LoVo (cell line): ENCODE results near the gene HINT1.
"Not testable (repeated sequence)": the region's sequence is repeated elsewhere in the genome, so short reads cannot be mapped to it uniquely, and the experiment has no call there.

Source experiments
- DNase-seq: peaks from one replicate; pipeline ENCODE4 v3.0.0-alpha.2; 2016; ENCODE audit warnings: low spot score

The HINT1 gene

DNA sequence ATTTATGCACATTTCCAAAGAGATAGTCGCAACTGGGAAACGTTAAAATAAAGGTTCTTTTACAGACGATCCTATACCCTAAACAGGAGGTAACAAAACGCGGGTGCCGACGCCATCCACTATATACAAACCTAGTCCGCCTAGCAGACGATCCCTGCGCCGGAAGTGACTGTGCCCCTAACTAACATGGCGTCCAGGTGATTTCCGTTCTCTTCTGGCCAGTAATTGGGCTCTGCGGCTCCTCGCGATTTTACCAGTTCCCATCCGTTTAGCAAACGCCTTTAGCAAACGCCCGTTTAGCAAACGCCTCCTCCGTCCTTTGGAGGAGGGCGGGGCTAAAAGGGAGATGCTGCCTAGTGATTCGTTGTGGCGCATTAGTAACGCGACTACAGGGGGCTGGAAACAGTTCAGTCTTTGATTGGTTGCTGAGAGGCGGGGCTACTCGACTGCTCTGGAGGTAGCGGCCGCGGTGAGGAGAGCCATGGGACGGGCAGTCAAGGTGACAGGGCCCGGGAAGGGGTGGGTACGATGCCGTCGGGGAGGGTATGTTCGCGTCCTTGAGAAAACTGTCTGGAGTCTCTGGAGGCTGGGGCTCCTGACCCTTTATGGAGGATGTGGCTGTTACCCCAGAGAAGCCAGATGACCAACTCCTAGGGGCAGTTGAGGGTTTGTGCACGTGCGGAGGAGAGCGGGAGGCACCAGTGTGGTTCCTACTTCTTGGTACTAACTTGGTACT is 5.7 kb upstream of the HINT1 start, which contains the start of gene LYRM7:
TSS of gene LYRM7 (plus strand) at position 405 of the 736 bp plus-strand sequence. CDS start at position 482, 77 bp downstream.
- peak; percentile 100 for DNase-seq

DNA sequence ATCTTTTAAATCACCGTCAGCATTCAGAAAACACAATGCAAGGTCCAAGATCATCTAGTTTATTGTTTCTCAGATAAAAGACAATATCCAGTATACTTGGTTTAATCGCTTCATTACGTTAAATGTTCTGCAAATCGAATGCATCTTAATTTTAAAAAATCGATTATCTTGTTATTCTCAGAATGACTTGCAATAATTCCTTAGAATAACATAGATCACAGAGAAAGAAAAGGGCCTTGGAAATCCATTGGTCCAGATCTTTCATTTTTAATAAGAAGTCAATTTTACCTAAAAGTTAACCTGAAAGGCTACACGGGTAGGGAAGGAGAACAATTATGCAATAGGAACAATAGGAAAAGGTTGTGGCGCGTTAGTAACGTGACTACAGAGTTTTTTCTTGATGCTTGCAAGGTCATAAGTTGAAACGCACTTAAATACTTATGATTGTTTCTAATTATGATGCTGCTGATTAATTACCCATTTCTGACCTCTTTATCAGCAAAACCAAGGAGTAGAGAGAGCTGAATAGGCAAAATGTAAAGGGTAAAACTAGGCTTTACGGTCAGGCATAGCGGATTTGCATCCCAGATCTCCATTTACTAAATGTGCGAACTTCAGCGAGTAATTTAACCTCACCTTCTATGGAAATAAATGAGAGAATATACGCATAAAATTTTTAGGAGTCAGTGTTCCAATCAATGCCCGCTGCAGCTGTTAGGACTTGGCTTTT is 4.9 kb upstream of the HINT1 start:
- DNase-seq = no peak

DNA sequence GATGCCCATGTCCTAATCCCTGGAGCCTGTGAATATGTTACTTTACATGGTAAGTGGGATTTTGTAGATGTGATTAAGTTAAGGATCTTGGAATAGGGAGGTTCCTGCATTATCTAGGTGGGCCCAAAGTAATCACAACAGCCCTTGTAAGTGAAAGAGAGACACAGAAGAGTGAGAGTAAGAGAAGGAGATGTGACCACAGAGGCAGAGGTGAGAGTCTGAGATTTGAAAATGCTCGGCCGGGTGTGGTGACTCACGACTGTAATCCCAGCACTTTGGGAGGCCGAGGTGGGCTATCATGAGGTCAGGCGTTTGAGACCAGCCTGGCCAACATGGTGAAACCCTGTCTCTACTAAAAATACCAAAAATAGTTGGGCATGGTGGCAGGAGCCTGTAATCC is 2.6 kb upstream of the HINT1 start:
- no peak for DNase-seq

DNA sequence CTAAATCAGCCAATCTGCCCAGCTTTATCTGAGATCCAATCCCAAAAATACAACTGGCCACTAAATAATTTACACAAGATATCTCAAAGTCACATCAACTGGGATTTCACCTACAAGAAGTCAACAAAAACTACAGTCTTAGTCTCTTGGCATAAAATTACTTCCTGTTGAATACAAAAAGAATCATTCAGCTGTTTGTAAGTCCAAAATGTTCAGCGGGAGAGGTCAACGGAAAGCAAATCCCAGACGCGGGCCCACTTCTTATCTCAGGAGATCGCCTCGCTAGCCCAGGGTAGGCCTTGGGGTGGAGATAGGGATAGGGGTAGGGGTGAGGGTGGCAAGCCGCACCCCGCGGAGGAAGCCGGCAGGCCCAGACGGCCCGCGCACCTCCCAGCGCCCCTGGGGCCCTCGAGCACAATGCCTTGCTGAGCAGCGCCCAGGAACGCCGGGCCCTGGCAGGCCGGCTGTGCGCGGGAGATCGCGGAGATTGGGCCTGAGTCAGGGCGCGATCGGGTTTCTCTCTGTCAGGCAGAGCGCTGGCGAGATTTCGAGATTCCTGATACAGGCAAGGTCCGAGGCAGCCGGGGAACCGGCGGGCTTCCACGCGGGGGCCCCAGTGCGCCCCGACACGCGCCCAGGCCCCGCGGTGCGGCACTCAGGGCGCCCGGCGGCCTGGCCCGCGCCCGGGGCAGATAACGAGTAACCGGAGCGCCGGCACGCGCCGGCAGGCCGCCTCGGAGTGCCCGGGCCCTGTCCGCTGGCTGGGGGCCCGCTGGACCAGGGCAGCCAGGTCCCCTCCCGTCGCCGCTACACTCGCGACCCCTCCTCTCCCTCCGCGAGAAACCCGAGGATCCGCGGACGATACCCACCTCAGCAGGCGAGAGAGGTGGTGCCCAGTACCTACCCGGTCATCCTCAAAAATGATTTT is 601 bp downstream of the HINT1 start:
- DNase-seq = peak; percentile 64

DNA sequence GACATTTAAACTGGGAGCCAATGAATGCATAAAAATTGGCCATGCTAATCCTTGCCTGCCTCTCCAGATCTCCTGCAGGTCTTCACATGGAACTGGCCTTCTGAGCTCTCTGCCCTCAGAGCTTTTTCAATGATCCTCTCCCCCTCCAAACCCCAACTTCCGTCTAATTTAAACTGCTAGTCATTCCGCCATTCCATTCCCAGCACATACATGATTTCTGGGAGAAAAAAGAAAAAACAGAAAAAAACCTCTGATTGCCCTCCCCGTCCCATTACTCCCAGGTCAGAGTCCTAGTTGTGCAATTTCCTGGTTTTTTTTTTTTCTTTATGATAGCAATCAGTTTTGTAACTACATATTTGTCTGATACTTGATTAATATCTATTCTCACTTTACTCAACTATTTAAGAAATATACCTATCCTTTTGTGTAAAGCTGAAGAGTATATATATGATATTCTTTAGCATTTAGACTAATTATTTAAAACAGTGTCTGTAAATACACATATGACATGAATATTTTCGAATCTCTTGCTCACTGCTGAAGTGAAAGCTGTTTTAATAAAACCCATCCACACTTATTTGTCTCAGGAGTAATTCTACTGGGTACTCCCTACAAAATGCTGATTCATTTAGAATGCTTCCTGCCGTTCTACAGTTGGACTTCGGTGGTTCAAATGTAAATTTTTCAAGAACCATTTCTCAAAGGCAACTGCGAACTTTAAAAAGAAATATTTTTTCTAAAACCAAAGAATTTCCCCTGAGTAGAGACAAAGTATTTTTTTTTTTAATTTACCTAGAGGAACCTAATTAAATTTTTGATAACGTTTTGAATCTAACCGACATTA is 1.6 kb downstream of the HINT1 start:
- DNase-seq = peak; percentile 30

DNA sequence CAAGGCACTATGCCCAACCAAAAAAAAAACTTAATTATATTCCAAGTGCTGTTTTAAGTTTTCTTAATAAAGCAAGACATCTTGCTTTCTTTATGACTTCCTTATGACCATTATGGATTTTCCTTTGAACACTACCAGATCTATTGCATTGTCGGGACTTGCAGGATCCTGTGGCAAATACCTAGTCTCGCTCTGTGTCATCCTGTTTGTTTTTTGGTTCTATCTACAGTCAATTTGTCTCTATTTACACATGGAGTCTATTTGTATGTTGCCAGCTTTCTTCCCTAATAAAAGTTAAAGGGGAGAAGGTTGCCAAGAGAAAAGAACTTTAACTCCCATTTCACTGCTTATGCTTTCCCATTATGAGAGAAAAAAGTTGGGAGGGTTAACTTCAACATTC is 4.9 kb downstream of the HINT1 start:
- DNase-seq = no peak

DNA sequence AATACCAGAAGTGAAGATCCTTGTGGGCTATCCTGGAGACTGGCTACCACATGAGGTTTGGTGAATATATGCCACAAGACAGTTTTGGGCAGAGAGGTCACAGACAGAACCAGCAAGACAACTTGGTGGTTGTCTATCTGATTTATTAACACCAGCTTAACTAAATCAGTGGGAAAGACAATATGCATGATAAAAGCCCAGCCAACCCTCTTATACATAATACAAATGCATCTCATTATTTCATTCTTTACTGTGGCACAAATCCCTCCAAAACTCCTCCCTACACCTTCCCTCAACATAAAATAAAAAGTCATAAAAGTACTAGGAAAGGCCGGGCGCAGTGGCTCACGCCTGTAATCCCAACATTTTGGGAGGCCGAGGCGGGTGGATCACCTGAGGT is 8.1 kb downstream of the HINT1 start:
- DNase-seq = no peak

DNA sequence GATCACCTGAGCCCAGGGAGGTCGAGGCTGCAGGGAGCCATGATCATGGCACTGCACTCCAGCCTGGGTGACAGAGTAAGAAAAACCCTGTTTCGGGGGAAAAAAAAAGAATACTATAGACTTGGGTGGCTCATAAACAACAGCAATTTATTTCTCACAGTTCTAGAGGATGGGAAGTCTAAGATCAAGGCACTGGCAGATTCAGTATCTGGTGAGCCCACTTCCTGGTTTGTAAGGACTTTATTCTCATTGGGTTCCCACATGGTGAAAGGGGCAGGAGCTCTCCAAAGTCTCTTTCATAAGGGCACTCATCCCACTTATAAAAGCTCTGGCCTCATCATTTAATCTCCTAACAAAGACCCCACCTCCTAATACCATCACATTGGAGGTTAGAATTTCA is 8.7 kb downstream of the HINT1 start:
- no peak for DNase-seq

DNA sequence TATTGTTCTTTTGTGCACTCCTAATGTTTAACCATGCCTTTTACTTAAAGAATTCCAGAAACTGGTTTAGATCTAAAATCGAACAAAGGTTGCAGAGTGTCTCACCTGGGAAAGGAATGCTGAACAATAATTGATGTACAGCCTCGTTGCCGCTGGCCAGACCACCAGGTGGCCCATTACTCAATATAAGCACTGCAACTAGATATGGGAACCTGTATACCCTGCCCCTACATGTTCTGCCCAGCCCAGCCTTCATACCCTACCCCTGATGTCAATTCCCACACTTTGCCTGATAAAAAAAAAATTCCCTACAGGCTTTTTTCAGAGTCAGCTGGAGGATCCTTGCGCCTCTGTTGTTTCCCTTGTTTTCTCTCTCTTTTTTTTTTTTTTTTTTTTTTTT is 13.8 kb downstream of the HINT1 start:
- DNase-seq = no peak

DNA sequence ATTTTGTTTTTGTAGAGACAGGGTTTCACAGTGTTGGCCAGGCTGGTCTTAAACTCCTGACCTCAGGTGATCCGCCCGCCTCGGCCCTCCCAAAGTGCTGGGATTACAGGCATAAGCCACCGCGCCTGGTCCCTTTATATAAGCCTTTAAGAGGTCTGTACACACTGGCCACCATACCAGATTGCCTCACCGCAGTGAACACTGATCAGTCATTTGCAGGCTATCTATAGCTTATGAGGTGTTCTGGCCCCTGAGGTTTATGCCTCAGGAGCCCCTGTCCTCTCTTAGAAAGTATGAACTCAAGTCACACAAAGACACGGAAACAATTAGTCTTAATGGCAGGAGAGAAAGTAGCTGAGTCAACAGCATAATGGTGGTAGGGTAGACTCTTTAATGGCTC is 14.6 kb downstream of the HINT1 start:
- DNase-seq = no peak

DNA sequence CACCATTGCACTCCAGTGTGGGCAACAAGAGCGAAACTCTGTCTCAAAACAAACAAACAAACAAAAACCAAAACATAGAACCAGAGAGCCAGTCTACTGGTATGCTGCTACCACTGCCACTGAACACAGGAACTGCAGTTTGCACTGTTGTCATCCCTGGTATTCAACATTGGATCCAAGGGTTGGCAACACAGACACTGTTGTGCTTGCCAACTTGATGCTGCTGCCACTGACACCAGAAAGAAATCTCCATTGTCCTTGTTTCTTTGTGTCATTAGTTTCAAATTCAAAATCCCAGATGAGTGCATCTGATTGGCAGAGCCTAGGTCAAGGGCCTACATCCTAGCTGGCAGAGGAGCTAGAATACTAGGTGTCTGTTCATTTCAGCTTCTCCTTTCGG is 16.2 kb downstream of the HINT1 start:
- DNase-seq = no peak

DNA sequence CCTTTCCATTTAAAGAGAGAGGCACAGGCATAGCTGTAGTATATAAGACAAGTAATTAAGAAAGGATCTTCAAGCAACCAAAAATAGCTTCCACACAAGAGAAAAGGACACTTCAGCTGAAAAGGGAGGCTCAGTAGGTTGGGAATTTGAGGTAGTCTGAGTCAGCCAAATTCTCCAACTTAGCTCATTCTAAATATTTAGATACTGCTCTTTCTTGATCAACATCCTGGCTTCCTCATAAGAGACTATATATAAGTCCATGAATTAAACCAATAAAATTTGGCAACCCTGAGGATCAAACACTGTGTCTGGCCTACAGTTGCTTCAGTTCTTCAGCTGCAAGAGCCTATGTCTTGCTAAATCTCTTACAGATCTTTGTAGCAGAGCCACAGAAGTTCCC is 17.8 kb downstream of the HINT1 start:
- DNase-seq = no peak

DNA sequence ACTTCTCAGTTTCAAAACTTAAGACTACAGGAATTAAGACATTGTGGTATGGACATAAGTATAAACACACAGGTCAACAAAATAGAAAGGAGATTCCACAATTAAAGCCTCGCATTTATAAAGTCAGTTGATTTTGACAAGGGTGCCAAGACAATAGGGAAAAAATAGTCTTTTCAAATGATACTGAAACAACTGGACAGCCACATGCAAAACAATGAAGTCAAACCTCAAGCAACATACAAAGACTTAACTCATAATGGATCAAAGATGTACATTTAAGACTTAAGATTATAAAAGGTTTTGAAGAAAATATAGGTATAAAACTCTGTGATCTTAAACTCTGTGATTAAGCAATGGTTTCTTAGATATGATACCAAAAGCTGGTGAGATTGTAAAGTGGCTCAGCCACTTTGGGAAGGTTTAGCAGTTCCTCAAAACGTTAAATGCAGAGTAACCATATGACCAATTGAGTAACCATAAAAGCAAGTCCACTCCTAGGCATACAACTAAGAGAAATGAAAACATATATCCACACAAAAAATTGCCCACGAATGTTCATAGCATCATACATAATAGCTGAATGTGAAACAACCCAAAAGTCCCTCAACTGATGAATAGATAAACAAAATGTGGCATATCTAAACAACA is 22.0 kb downstream of the HINT1 start:
- no peak for DNase-seq

DNA sequence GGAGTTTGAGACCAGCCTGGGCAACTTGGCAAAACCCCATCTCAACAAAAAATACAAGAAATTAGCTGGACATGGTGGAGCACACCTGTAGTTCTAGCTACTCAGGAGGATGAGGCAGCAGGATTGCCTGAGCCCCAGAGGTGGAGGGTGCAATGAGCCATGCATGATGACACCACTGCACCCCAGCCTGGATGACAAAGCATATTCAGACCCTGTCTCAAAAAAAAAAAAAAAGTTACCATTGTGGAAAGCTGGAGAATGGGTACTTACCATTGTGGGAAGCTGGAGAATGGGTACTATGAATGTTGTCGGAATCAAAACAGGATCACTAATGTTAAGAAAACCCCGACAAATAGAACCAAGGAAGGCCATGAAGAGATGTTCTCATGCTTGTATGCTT is 25.7 kb downstream of the HINT1 start:
- DNase-seq = no peak

DNA sequence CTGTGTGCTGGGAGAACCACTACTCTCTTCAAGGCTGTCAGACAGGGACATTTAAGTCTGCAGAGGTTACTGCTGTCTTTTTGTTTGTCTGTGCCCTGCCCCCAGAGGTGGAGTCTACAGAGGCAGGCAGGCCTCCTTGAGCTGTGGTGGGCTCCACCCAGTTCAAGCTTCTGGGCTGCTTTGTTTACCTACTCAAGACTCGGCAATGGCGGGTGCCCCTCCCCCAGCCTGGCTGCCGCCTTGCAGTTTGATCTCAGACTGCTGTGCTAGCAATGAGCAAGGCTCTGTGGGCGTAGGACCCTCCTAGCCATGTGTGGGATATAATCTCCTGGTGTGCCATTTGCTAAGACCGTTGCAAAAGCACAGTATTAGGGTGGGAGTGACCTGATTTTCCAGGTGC is 26.6 kb downstream of the HINT1 start:
- not testable (repeated sequence) for DNase-seq

DNA sequence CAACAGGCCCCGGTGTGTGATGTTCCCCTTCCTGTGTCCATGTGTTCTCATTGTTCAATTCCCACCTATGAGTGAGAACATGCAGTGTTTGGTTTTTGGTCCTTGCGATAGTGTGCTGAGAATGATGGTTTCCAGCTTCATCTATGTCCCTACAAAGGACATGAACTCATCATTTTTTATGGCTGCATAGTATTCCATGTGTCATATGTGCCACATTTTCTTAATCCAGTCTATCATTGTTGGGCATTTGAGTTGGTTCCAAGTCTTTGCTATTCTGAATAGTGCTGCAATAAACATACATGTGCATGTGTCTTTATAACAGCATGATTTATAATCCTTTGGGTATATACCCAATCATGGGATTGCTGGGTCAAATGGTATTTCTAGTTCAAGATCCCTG is 32.0 kb downstream of the HINT1 start:
- DNase-seq = not testable (repeated sequence)

DNA sequence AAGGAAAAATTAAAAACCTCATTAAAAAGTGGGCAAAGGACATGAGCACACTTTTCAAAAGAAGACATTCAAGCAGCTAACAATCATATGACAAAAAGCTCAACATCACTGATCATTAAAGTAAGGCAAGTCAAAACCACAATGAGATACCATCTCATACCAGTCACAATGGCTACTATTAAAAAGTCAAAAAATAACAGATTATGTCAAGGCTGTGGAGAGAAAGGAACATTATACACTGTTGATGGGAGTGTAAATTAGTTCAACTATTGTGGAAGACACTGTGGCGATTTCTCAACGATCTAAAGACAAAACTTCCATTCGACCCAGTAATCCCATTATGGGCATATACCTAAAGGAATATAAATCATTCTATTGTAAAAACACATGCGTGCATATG is 35.8 kb downstream of the HINT1 start:
- no peak for DNase-seq

DNA sequence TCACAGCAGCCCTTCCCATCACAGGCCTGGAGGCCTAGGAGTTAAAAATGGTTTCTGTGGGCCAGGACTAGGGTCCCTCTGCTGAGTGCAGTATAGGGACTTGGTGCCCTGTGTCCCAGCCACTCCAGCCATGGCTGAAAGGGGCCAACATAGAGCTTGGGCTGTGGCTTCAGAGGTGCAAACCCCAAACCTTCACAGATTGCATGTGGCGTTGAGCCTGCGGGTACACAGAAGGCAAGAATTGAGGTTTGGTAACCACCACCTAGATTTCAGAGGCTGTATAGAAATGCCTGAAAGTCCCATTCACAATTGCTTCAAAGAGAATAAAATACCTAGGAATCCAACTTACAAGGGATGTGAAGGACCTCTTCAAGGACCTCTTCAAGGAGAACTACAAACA is 37.8 kb downstream of the HINT1 start:
- DNase-seq = not testable (repeated sequence)

DNA sequence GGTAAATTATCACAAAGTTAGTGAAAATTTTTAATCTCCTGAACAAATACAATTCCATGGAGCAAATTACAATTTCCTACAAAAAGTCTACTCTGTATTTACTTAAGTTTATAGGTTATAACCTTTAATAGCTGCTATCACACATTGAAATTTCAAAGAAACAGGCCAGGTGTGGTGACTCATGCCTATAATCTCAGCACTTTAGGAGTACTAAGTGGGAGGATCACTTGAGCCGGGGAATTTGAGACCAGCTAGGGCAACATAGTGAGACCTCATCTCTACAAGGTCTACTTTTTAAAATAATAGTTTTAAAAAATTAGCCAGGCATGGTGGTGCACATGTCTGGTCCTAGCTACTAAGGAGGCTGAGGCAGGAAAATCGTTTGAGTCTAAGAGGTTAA is 50.3 kb downstream of the HINT1 start:
- DNase-seq = peak; percentile 54

DNA sequence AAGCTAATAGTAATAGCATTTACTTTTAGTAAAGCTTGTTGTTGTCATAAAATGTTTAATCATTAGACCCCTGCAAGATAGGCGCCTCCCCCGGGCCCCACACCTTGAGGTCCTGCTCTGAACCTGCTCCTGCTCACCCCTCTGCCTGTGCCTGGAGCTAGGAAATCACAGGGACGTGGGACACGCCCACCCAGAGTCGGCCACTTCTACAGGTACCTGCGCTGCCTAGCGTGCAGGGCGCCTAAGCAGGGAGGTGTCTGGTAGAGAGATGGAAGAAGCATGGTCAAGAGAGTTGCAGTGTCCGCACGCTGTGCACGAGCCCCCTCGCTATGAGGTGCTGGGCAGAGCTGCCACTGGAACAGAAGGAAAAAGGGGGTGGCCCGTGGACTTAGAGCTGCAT is 52.6 kb downstream of the HINT1 start:
- no peak for DNase-seq

DNA sequence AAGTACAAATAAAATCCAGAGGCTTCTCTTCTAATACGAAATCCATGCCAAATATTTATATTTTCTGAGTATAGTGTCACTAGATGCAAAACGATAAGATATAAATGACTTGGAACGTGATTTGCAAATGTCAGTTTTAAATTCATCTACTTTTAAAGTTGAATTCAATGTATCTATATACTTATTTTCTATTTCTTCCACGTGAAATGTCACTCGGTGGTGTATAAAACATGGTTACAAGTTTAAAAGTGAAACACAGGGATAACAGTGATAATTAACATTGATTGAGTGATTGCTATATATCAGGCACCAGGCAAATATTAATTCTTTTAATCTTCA is 54.8 kb downstream of the HINT1 start:
- no peak for DNase-seq
